Measurements from ENCODE around the gene DLG4.

DLG4 gene

GRCh38 chr17:7215136-7215638, 4.4 kb downstream of the DLG4 start:
- TF ChIP-seq CTCF (conservative IDR thresholded peaks at IDR 0.05; ENCODE audit: low read depth, low read length), result no peak
- Histone ChIP-seq H3K36me3 (ENCODE audit: insufficient read depth) (no peaks in the 10 kb centered on the region), H3K4me2 (no peak overlapping the region), H3K9ac (no peak overlapping the region), H3K27me3 (ENCODE audit: insufficient read depth, low read depth) (no peaks in the 10 kb centered on the region), H3K79me2 (ENCODE audit: insufficient read depth, low read depth) (no peaks in the 10 kb centered on the region), H3K27ac (no peak overlapping the region), H3K4me3 (IDR thresholded peaks at IDR 0.05; ENCODE audit: insufficient read depth, low read depth, low read length) (no peak overlapping the region), H4K20me1 (ENCODE audit: insufficient read depth) (no peaks in the 10 kb centered on the region), H3K4me1 (ENCODE audit: low read depth, poor library complexity, severe bottlenecking) (no peaks in the 10 kb centered on the region), H2AFZ (ENCODE audit: low read depth) (peak overlapping the region; percentile 14; the same call in 1 of the 2 replicates)

DNA sequence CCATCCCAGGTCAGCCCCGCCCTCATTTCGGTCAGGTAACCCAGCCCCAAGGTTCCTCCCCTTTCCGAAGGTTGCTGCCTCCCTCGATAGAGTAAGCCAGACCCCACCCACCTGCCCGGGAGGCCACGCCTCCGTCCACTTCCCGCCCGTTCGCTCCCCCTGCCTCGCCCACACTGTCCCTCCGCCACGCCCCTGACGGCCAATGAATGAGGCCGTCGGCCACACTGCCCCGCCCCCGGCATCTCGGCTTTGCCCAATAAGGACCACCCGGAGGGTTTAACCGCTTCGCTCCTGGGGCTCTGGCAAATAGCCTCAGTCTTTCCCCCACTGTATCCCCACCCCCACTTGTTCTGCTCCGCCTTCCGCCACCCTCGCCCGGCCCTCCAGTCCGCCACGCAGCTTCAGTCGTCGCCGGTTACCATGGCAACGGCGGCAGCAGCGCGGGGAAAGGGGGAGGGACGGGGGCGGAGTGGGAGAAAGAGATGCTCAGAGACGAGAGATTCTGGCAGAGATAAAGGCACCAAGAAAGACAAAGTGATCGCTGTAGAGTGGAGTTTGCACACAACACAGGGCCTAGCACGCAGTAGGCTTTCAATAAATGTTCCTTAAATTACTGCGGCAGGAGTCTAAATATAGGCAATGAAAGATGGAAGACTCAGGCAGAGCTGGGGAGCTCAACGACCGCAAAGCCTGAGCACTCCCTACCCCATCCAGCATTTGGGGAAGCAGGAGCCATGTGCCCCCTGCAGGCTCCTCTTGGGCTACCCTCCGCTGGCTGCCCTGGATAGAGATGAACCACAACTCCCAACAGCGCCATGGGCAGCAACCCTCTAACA, 5.1 kb downstream of the DLG4 start:
- Histone ChIP-seq H3K36me3 (ENCODE audit: insufficient read depth) (no peaks in the 10 kb centered on the region), H3K27ac (no peak overlapping the region), H3K27me3 (ENCODE audit: insufficient read depth, low read depth) (no peaks in the 10 kb centered on the region), H3K79me2 (ENCODE audit: insufficient read depth, low read depth) (no peaks in the 10 kb centered on the region), H3K4me2 (0 out of 2 replicates have a peak overlapping the region, but pooled peaks have one; percentile 13), H2AFZ (ENCODE audit: low read depth) (0 out of 2 replicates have a peak overlapping the region, but pooled peaks have one; percentile 26), H3K4me3 (IDR thresholded peaks at IDR 0.05; ENCODE audit: insufficient read depth, low read depth, low read length) (no peak overlapping the region), H3K4me1 (ENCODE audit: low read depth, poor library complexity, severe bottlenecking) (no peaks in the 10 kb centered on the region), H4K20me1 (ENCODE audit: insufficient read depth) (no peaks in the 10 kb centered on the region), H3K9ac (no peak overlapping the region)
- TF ChIP-seq CTCF (conservative IDR thresholded peaks at IDR 0.05; ENCODE audit: low read depth, low read length), result no peak

DNA sequence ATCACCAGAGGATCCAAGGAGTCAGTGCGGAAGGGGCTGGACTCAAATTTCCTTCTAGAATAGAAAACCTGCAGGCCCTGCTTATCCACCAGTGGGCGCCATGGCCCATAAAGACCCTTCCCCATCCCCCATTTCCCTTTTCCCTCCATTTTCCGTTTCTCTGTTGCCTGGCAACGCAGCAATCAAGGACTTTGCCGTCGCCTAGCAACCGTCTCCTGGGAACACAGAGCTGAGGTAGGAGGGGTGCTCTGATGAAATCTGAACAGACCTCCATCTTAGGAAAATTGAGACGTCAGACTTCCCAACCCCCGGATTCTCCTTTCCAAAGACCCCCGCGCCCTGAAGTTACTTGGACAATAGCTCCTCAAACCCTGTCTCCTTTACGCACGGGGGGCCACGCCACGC, 5.7 kb downstream of the DLG4 start:
- no peaks in the 10 kb centered on the region for H3K4me1 ChIP-seq (ENCODE audit: low read depth, poor library complexity, severe bottlenecking)
- H3K27ac ChIP-seq, result no peak overlapping the region
- no peak overlapping the region for H3K4me3 ChIP-seq (IDR thresholded peaks at IDR 0.05; ENCODE audit: insufficient read depth, low read depth, low read length)
- no peak overlapping the region for H3K4me2 ChIP-seq
- H4K20me1 ChIP-seq (ENCODE audit: insufficient read depth), result no peaks in the 10 kb centered on the region
- no peak; the same call in 1 of the 2 replicates for TF ChIP-seq CTCF (conservative IDR thresholded peaks at IDR 0.05; ENCODE audit: low read depth, low read length)
- no peak overlapping the region for H3K9ac ChIP-seq
- no peak overlapping the region for H2AFZ ChIP-seq (ENCODE audit: low read depth)
- H3K27me3 ChIP-seq (ENCODE audit: insufficient read depth, low read depth), result no peaks in the 10 kb centered on the region
- no peaks in the 10 kb centered on the region for H3K79me2 ChIP-seq (ENCODE audit: insufficient read depth, low read depth)
- H3K36me3 ChIP-seq (ENCODE audit: insufficient read depth), result no peaks in the 10 kb centered on the region

- Histone ChIP-seq H4K20me1 (ENCODE audit: insufficient read depth) (no peaks in the 10 kb centered on the region), H3K79me2 (ENCODE audit: insufficient read depth, low read depth) (no peaks in the 10 kb centered on the region), H3K27ac (no peak overlapping the region), H3K9ac (no peak overlapping the region), H3K4me1 (ENCODE audit: low read depth, poor library complexity, severe bottlenecking) (no peaks in the 10 kb centered on the region), H3K36me3 (ENCODE audit: insufficient read depth) (no peaks in the 10 kb centered on the region), H3K4me2 (no peak overlapping the region), H2AFZ (ENCODE audit: low read depth) (no peak overlapping the region), H3K27me3 (ENCODE audit: insufficient read depth, low read depth) (no peaks in the 10 kb centered on the region), H3K4me3 (IDR thresholded peaks at IDR 0.05; ENCODE audit: insufficient read depth, low read depth, low read length) (no peak overlapping the region)
- no peak for TF ChIP-seq CTCF (conservative IDR thresholded peaks at IDR 0.05; ENCODE audit: low read depth, low read length)
These were observed 8.0 kb downstream of the DLG4 start for GRCh38 chr17:7211491-7212273.
